Smooth muscle cell (in vitro differentiated cells): ENCODE data around the gene SSBP3. TPM values are rescaled to one million over a fixed set of nuclear protein-coding genes. Genes with fewer than 3 reads are reported as not detected.

Experiments
- DNase-seq: peaks from one replicate; lab custom pipeline; 2025; ENCODE audit not compliant: unreplicated experiment; lab: John Stamatoyannopoulos, UW
- H2AFZ ChIP-seq: fragments of 200-600 bp; sonication (generic); 2 replicates; pipeline ENCODE4 v1.6.0; 2016; ENCODE audit warnings: antibody characterized with exemption, low read depth, mild to moderate bottlenecking
- H3F3A ChIP-seq: fragments of 200-600 bp; sonication (generic); 2 replicates; pipeline ENCODE4 v1.6.0; 2017; ENCODE audit warnings: antibody characterized with exemption, low read depth
- H3K27ac ChIP-seq: fragments of 200-600 bp; sonication (generic); 2 replicates; pipeline ENCODE4 v1.5.1; 2016; ENCODE audit warnings: low read depth, mild to moderate bottlenecking
- H3K27me3 ChIP-seq: fragments of 200-600 bp; sonication (generic); 2 replicates; pipeline ENCODE4 v1.6.1; 2016; ENCODE audit warnings: low read depth, mild to moderate bottlenecking
- H3K36me3 ChIP-seq: fragments of 200-600 bp; sonication (generic); 2 replicates; pipeline ENCODE4 v1.5.1; 2016; ENCODE audit warnings: low read depth
- H3K4me1 ChIP-seq: fragments of 200-600 bp; sonication (generic); 2 replicates; pipeline ENCODE4 v1.5.1; 2016; ENCODE audit warnings: low read depth
- H3K4me2 ChIP-seq: fragments of 200-600 bp; sonication (generic); 2 replicates; pipeline ENCODE4 v1.6.0; 2016; ENCODE audit warnings: mild to moderate bottlenecking
- H3K4me3 ChIP-seq: fragments of 200-600 bp; sonication (generic); 2 replicates; pipeline ENCODE4 v1.5.1; 2016; ENCODE audit warnings: mild to moderate bottlenecking
- H3K79me2 ChIP-seq: fragments of 200-600 bp; sonication (generic); 2 replicates; pipeline ENCODE4 v1.6.0; 2016; ENCODE audit warnings: low read depth, mild to moderate bottlenecking
- H3K9ac ChIP-seq: fragments of 200-600 bp; sonication (generic); 2 replicates; pipeline ENCODE4 v1.6.0; 2016; ENCODE audit warnings: low read depth
- H3K9me3 ChIP-seq: fragments of 200-600 bp; sonication (generic); replicated peaks from 2 replicates; pipeline ENCODE4 v1.5.1; 2016; ENCODE audit warnings: low read depth
- H4K20me1 ChIP-seq: fragments of 200-600 bp; sonication (generic); 2 replicates; pipeline ENCODE4 v1.6.0; 2016; ENCODE audit warnings: low read depth
- WGBS: methylation state at CpG from one replicate; pipeline ENCODE4 v1.1.7; 2016; ENCODE audit warnings: low lambda C conversion rate; 5-methylcytosine and 5-hydroxymethylcytosine counted together
- polyA plus RNA-seq: library from polyadenylated mRNA; unstranded; fragments of >200 nt; fragmentation: Nextera tagmentation; extraction: Ambion mirVana; gene quantifications from 2 replicates; pipeline ENCODE4 v1.2.1, GENCODE V29; 2016
- total RNA-seq: library from RNA; depleted of rRNA; stranded (reverse); fragments of >200 nt; gene quantifications from 2 replicates; pipeline ENCODE4 v1.2.3, GENCODE V29; 2014
- TF ChIP-seq, protein P1 (sequence below): fragments of 200-600 bp; sonication (generic); IDR thresholded peaks from 2 replicates; pipeline ENCODE4 v1.5.1; 2017; ENCODE audit warnings: borderline replicate concordance, mild to moderate bottlenecking, antibody characterized with exemption; ENCODE audit not compliant: insufficient read depth, poor library complexity, severe bottlenecking

Gene SSBP3
- total and polyA plus RNA-seq, 2 experiments from 2014 or later: 26.5 to 30.1 TPM

DNA sequence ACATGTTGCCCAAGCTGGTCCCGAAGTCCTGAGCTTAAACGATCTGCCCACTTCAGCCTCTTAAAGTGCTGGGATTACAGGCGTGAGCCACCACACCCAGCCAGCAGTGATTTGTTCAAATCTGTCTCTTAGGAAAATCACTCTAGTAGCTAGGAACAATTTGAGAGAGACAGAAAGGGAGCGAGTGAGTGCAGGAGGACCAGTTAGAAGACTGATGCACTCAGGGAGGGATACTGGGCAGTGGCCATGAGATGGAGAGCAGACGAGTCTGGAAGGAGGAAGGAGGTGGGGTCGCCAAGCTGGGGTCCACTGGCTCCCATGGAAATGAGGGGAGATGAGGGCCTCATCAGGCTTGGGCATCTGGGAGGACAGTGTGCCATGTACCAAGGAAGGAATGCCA is 23.6 kb upstream of the SSBP3 start:
- no peaks in the 10 kb centered on the region for H3K27me3 ChIP-seq
- no peak overlapping the region for H2AFZ ChIP-seq
- no peaks in the 10 kb centered on the region for H4K20me1 ChIP-seq
- H3K4me1 ChIP-seq: no peaks in the 10 kb centered on the region
- no peaks in the 10 kb centered on the region for H3F3A ChIP-seq
- no peak overlapping the region for H3K4me2 ChIP-seq
- TF ChIP-seq, protein P1, sequence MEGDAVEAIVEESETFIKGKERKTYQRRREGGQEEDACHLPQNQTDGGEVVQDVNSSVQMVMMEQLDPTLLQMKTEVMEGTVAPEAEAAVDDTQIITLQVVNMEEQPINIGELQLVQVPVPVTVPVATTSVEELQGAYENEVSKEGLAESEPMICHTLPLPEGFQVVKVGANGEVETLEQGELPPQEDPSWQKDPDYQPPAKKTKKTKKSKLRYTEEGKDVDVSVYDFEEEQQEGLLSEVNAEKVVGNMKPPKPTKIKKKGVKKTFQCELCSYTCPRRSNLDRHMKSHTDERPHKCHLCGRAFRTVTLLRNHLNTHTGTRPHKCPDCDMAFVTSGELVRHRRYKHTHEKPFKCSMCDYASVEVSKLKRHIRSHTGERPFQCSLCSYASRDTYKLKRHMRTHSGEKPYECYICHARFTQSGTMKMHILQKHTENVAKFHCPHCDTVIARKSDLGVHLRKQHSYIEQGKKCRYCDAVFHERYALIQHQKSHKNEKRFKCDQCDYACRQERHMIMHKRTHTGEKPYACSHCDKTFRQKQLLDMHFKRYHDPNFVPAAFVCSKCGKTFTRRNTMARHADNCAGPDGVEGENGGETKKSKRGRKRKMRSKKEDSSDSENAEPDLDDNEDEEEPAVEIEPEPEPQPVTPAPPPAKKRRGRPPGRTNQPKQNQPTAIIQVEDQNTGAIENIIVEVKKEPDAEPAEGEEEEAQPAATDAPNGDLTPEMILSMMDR: no peak
- no peak for DNase-seq
- H3K27ac ChIP-seq: no peak overlapping the region
- H3K9ac ChIP-seq: no peak overlapping the region
- 81% methylated on average over 6 of the region's 6 CpGs for WGBS
- H3K79me2 ChIP-seq: no peaks in the 10 kb centered on the region
- no peaks in the 10 kb centered on the region for H3K36me3 ChIP-seq
- no peaks in the 10 kb centered on the region for H3K9me3 ChIP-seq
- H3K4me3 ChIP-seq: no peak overlapping the region

DNA sequence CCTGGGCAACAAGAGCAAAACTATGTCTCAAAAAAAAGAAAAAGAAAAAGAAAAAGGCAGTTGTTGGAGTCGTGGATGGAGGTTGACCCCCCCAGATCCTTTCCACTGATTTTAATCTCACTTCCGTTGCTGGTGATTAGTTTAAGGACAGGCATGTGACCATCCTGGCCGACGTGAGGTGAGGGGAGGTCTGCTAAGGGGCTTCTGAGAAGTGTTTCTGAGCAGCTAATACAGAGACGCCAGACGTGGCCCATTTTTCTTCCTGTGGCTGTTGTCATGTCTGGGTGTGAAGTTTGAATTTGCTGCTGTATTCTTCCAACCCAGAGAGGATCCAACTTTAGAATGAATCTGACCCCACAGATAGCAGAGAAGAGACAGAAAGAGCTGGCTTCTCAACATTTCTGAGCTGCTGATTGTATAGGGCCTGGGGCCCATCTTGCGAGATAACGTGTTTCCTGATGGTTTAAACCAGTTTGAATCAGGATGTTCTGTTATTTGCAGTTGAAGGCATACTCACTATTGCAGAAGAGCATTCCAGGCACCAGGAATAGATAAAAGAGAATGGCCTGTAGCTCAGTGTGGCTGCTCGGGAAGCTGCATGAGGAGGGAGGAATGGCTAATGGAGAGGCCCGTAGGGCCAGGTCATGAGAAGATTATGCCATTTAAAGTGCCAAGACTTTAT is 22.8 kb upstream of the SSBP3 start:
- no peak for DNase-seq
- H3K4me1 ChIP-seq: no peaks in the 10 kb centered on the region
- no peaks in the 10 kb centered on the region for H3K79me2 ChIP-seq
- H3K27me3 ChIP-seq: no peaks in the 10 kb centered on the region
- no peak overlapping the region for H3K4me3 ChIP-seq
- H3K9me3 ChIP-seq: no peaks in the 10 kb centered on the region
- no peaks in the 10 kb centered on the region for H3K36me3 ChIP-seq
- H2AFZ ChIP-seq: peak overlapping the region; percentile 60
- H3F3A ChIP-seq: no peaks in the 10 kb centered on the region
- H3K9ac ChIP-seq: no peak overlapping the region
- 6% methylated on average over 10 of the region's 10 CpGs for WGBS
- peak overlapping the region; percentile 39 for H3K4me2 ChIP-seq
- no peak overlapping the region for H3K27ac ChIP-seq
- no peaks in the 10 kb centered on the region for H4K20me1 ChIP-seq
- TF ChIP-seq, protein P1: no peak

DNA sequence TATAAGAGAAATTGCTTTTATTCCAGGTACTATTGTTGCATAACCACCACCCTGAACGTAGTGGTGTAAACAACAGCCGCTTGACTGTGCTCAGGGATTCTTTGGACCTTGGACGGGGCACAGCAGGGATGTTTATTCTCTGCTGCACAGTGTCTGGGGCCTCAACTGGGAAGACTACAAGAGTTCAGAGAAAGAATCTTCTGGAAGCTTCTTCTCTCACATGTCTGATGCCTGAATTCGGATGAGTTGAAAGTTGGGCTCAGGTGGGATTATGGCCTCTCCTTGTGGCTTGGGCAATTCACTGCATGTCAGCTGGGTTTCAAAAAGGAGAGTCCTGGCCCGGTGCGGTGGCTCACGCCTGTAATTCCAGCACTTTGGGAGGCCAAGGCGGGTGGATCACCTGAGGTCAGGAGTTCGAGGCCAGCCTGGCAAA is 19.0 kb upstream of the SSBP3 start:
- Histone ChIP-seq H3K79me2 (no peaks in the 10 kb centered on the region), H4K20me1 (no peaks in the 10 kb centered on the region), H3K36me3 (no peaks in the 10 kb centered on the region), H3K9me3 (no peaks in the 10 kb centered on the region), H2AFZ (no peak overlapping the region), H3K27ac (no peak overlapping the region), H3K4me2 (no peak overlapping the region), H3K9ac (no peak overlapping the region), H3K27me3 (no peaks in the 10 kb centered on the region), H3K4me3 (no peak overlapping the region), H3K4me1 (no peaks in the 10 kb centered on the region), H3F3A (no peaks in the 10 kb centered on the region)
- no peak for DNase-seq
- 92% methylated on average over 9 of the region's 9 CpGs for WGBS
- TF ChIP-seq, protein P1: no peak

DNA sequence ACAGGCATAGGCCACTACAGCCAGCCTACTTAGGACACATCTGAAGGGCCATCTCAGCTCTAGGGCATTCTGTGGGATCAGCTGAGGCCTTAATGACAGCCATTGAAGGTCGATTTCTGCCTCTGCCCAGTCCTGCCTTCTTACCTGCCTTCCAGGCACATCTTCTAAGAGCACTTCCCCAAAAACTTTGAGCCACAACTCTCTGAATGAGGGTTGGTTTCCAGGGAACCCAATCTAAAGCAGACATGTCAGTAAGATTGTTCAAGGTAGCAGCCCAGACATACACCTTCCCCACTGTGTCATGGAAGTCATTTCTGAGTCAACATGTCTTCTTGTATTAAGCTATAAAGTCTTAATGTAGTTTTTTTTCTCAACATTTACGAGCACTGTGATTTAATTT is 18.2 kb upstream of the SSBP3 start:
- Histone ChIP-seq H3F3A (no peaks in the 10 kb centered on the region), H3K27me3 (no peaks in the 10 kb centered on the region), H3K4me1 (no peaks in the 10 kb centered on the region), H3K36me3 (no peaks in the 10 kb centered on the region), H3K9ac (no peak overlapping the region), H3K79me2 (no peaks in the 10 kb centered on the region), H3K4me3 (no peak overlapping the region), H4K20me1 (no peaks in the 10 kb centered on the region), H3K4me2 (no peak overlapping the region), H2AFZ (no peak overlapping the region), H3K9me3 (no peaks in the 10 kb centered on the region), H3K27ac (no peak overlapping the region)
- DNase-seq: no peak
- 92% methylated on average over 2 of the region's 2 CpGs for WGBS
- TF ChIP-seq, protein P1: no peak
